ENCODE measurements around the gene ENPP5. TPM values are rescaled to one million over a fixed set of nuclear protein-coding genes. Genes with fewer than 3 reads are reported as not detected.
"Not testable (repeated sequence)": the region's sequence is repeated elsewhere in the genome, so short reads cannot be mapped to it uniquely, and the experiment has no call there.

Gene ENPP5
- total RNA-seq, 4 donors from 2014 or later, result 0.32 to 8.6 (median 1.7) TPM

DNA sequence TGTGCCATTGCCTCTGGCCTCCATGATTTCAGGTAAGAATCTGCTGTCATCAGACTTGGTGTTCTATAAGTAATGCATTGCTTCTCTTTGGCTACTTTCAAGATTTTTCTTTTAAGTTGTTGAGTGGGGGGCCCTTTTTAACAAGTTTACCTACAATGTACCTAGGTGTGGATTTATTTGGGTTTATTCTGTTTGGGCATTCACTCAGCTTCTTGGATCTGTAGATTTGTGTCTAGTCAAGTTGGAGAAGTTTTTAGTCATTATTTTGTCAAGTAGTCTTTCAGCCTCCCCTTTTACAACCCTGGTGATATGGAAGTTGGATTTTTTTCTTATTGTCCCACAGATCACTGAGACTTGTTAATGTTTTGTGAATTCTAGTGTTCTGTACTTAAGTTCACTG is 14.1 kb downstream of the ENPP5 start:
- DNase-seq (ENCODE audit: low spot score) (no peak), ATAC-seq (ENCODE audit: low FRiP score) (no peak)
- TF ChIP-seq, protein P1, sequence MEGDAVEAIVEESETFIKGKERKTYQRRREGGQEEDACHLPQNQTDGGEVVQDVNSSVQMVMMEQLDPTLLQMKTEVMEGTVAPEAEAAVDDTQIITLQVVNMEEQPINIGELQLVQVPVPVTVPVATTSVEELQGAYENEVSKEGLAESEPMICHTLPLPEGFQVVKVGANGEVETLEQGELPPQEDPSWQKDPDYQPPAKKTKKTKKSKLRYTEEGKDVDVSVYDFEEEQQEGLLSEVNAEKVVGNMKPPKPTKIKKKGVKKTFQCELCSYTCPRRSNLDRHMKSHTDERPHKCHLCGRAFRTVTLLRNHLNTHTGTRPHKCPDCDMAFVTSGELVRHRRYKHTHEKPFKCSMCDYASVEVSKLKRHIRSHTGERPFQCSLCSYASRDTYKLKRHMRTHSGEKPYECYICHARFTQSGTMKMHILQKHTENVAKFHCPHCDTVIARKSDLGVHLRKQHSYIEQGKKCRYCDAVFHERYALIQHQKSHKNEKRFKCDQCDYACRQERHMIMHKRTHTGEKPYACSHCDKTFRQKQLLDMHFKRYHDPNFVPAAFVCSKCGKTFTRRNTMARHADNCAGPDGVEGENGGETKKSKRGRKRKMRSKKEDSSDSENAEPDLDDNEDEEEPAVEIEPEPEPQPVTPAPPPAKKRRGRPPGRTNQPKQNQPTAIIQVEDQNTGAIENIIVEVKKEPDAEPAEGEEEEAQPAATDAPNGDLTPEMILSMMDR (IDR thresholded peaks at IDR 0.05), result no peak

DNA sequence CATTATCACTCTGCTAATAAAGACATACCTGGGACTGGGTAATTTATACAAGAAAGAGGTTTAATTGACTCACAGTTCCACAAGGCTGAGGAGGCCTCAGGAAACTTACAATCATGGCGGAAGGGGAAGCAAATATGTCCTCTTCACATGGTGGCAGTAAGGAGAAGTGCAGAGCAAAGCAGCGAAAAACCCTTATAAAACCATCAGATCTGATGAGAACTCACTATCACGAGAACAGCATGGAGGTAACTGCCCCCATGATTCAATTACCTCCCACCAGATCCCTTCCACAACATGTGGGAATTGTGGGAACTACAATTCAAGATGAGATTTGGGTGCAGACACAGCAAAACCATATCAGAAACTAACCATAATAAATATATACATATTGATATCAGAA is 21.7 kb downstream of the ENPP5 start:
- DNase-seq (ENCODE audit: low spot score), result not testable (repeated sequence)

DNA sequence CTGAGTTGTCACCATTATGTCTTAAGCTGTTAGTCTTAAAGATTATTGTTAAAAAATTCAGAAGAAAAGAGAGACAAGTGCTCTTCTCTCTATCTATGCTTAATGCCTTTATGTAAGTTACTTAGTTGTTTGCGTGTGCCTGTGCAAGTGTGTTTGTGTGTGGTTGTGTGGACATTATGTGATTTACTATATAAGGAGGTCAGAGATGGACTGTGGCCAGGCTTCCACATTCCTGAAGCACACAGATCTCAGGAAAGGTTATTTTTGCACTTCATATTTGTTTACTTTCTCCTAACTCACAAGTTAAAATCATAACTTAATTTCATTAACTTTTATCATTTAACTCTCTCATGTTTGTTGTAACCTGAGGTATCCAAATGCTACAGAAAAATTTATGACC is 26.5 kb downstream of the ENPP5 start:
- TF ChIP-seq, protein P1 (IDR thresholded peaks at IDR 0.05), result no peak
- ATAC-seq (ENCODE audit: low FRiP score) (no peak), DNase-seq (ENCODE audit: low spot score) (no peak)

More for the DNA sequence above, 21.7 kb downstream of the ENPP5 start:
- ATAC-seq (ENCODE audit: low FRiP score), result not testable (repeated sequence)

DNA sequence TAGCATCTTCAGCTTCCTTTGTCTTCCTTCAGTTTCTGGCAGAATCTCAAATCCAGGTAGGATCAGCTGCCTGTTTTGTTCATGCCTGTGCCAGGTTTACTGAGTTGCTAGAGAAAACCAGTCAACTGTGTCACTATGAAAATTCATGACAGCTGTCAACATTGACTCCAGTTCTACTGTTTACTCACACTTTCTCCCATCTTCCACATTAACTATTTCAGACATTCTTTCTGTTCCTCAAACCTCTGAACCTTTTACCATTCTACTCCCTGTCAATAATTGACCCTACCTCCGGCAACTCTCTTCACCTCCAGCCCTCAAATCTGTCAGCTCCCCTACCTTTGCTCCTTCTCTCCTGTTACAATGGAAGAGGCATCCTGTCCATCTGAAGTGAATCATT is 32.5 kb downstream of the ENPP5 start:
- TF ChIP-seq, protein P1 (IDR thresholded peaks at IDR 0.05), result no peak
- no peak for DNase-seq (ENCODE audit: low spot score)
- no peak for ATAC-seq (ENCODE audit: low FRiP score)

DNA sequence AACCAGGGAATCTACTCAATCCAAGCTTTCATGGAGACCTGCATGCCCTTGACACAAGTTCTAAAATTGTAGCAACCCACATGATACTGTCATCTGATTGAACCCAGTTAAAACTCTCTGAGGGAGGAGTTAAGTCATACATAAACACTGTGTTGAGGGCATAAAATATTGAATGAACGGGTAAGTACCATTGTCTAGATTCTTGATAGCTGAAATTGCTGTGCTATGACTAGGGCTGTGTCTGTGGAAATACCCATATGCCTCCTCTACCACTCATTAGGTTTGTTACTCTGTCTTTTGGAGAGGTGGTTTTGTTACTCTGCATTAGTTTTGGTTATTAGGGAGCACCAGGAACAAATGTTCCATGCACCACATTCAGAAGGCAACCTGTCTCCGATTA is 33.4 kb downstream of the ENPP5 start:
- ATAC-seq (ENCODE audit: low FRiP score), result no peak

DNA sequence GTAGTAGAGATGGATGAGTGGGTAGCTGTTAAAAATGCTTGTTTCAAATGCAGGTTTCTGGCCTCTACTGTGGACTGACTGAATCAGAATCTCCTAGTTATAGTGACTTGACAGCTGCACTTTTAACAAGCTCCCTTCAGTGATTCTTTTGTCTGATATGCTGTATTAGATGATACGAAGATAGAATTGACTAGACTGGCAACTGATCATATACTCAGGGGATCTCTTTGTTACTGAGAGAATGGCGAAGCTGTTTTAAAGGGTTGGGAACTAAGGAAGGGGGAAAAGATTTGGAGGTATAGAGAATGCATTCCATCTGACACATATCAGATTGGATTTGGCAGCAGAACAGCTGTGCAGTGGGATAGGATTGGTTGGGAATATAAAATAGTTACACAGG is 33.9 kb downstream of the ENPP5 start:
- ATAC-seq (ENCODE audit: low FRiP score) (no peak), DNase-seq (ENCODE audit: low spot score) (no peak)
- TF ChIP-seq, protein P1 (IDR thresholded peaks at IDR 0.05), result no peak

More for the DNA sequence above, 33.4 kb downstream of the ENPP5 start:
- DNase-seq (ENCODE audit: low spot score), result no peak
- TF ChIP-seq, protein P1 (IDR thresholded peaks at IDR 0.05), result no peak

DNA sequence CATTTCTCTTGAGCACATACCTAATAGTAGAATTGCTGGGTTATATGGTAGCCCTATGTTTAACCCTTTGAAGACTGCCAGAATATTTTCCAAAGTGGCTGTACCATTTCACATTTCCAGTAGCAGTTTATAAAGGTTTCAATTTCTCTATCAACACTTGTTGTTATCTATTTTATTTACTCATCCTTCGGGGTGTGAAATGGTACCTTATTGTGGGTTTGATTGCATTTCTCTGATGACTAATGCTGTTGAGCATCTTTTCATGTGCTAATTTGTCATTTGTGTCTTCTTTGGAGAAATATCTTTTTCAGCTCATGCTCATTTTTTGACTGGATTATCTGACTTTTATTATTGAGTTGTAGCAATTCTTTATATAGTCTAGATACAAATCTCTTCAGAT is 35.6 kb downstream of the ENPP5 start:
- ATAC-seq (ENCODE audit: low FRiP score), result no peak
- TF ChIP-seq, protein P1 (IDR thresholded peaks at IDR 0.05), result no peak

DNA sequence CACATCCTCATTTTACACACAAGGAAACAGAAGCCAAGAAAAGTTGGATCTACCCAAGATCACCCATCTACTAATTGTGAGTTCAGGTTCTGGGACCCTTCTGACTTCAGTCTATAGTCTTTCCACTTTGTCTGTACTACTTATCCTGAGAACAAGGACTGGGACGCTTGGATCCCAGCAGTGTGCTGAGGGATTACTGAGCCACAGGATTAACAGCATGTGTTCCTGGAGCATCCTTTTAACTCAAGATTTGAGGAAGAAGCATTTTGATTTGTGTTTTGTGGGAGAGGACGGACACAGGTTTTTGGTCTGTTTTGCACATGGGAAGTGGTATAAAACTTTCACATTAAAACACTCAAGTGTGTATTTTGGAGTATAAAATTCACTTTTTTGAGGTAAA is 36.6 kb downstream of the ENPP5 start:
- TF ChIP-seq, protein P1 (IDR thresholded peaks at IDR 0.05), result no peak
- no peak for ATAC-seq (ENCODE audit: low FRiP score)
- DNase-seq (ENCODE audit: low spot score), result no peak

More for the DNA sequence above, 35.6 kb downstream of the ENPP5 start:
- no peak for DNase-seq (ENCODE audit: low spot score)

DNA sequence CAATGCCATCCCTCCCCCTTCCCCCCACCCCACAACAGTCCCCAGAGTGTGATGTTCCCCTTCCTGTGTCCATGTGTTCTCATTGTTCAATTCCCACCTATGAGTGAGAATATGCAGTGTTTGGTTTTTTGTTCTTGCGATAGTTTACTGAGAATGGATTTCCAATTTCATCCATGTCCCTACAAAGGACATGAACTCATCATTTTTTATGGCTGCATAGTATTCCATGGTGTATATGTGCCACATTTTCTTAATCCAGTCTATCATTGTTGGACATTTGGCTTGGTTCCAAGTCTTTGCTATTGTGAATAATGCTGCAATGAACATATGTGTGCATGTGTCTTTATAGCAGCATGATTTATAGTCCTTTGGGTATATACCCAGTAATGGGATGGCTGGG is 39.5 kb downstream of the ENPP5 start:
- not testable (repeated sequence) for DNase-seq (ENCODE audit: low spot score); ATAC-seq (ENCODE audit: low FRiP score)

Measured in omental fat pad (tissue), 4 donors.